GM18861 (cell line): Measurements from ENCODE around the gene UBE2Q1.

Experiments used
- ATAC-seq: cut with Tn5 transposase; IDR thresholded peaks from one replicate; pipeline ENCODE4 v1.9.1; 2021; ENCODE audit not compliant: unreplicated experiment

UBE2Q1 gene

DNA sequence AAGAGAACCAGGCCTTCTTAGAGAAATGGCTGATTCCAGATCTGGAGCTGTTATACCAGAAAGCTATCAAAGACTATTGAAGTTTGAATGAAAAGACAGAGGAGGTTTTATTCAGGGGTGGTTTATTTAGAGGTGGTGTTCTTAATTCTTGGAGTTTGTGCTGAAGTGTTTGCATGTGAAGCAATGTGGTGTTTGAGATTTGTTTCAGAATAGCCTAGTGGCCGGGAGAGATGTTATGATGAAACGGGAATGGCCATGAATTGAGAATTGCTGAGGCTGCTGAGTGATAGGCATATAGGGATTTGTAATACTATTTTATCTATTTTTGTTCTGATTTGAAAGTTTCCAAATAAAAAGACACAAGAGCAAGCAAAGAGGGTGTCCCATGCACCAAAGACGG is 45.7 kb downstream of the UBE2Q1 start:
- no peak for ATAC-seq

DNA sequence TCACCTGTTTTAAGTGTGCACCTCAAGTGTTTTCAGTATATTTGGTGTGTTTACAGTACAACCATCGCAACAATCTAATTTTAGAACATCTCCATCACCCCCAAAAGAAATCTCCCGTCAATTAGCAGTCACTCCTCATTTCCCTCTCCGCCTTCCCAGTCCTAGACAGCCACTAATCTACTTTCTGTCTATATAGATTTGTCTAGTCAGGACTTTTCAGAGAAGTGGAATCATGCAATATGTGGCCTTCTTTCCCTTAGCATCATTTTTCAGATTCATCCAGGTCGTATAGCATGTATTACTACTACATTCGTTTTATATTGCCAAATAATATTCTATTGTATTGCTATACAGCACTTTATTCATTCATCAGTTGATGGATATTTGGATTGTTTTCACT is 54.6 kb downstream of the UBE2Q1 start:
- ATAC-seq, result no peak

DNA sequence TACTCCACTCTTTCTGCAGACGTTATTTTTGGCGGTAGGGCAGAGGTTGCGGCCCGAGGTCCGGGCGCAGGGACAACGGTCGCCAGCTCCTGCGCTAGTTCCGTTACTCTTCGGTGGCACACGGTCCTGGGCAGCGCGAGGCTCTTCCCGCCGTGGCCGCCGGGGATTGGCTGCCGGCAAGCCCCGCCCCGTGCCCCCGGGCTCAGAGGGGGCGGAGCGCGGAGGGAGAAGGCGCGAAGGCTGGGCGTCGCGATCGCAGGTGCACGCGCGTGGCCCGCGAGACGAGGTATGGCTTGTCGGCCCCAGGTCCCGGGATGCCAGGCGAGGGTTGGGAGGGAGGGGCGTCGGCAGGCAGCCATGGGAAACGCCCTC is 55.7 kb downstream of the UBE2Q1 start:
- ATAC-seq, result no peak

DNA sequence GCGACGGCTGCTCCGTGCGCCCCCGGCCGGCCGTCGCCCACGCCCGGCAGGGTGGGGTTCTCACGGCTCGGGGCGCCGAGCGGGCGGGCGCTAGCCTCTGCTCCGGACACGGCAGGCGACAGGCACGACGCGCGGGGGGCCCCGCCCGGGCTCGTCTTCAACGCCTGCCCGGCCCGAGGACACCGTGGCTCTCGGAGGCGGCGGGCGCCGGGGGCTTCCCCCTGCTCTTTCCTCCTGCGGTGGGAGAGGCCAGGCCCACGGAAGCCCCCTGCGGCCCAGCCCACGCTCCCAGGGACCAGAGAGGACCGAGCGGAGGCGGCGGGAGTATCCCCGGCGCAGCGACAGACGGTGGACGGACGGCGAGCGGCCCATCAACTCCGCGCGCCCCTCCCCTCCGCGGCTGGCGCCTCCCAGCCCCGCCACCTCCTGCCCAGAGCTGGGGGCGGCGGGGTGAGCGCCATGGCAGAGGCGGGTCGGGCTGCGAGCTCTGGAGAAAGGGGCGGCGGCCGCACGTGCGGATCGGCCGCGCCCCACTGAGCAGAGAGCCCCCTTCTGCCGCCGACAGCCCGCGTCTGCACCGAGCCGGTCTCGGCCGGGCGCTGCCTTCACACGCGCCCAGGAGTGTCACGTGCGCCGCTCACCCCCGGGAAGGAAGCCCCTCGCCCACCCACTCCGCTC is 56.3 kb downstream of the UBE2Q1 start, which contains the start of the genes SHE and TDRD10:
TSS of gene SHE (minus strand) at position 347 of the 678 bp plus-strand sequence. CDS start 386 bp downstream, outside the sequence.
TSS of gene TDRD10 (plus strand) at position 154 of the 678 bp plus-strand sequence. CDS start 4,685 bp downstream, outside the sequence.
- no peak for ATAC-seq

DNA sequence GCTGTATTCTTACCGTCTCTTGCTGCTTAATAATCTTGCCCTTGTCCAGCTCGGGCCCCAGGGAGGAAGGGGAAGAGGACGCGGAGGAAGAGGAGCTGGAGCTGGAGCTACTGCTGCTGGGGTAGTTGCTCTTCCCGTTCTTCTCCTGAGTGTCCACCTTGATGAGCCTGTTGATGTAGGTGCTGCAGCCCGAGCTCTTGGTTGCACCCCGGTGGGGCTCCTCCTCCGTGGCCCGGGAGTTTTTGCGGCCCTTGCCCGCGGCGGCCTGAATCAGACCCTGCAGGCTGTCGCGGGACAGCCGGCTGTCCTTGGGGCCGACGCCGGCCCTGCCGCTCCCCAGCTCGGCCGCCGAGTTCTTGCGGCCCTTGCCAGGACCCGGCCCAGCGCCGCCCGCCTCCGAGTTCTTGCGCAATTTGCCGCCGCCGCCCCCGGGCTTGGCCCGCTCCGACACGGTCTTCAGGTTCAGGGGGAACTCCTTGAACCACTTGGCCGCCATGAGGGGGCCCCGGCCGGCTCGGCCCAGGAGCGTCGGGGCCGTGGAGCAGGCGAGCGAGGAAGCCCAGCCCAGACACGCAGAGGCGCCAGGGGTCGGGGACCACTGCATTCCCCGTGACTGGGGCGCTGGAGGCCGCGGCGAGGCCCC is 56.9 kb downstream of the UBE2Q1 start:
- no peak for ATAC-seq

GRCh38 chr1:154500533-154500932 is 57.9 kb downstream of the UBE2Q1 start:
- no peak for ATAC-seq

- no peak for ATAC-seq
These were observed 59.0 kb downstream of the UBE2Q1 start for GRCh38 chr1:154499446-154499845.
